Sigmoid colon (tissue), 7 donors: ENCODE results near the gene PCGF3. TPM values are rescaled to one million over a fixed set of nuclear protein-coding genes. Genes with fewer than 3 reads are reported as not detected.

Experiments
- DNase-seq: peaks from one replicate; pipeline ENCODE4 v3.0.0-alpha.2; 2019
- H3K27ac ChIP-seq, 4 donors: fragments of 200-600 bp; sonication (generic); one replicate each; pipeline ENCODE4 v1.5.1; 2016 to 2019; ENCODE audit warnings: mild to moderate bottlenecking in 1 of 4
- H3K27me3 ChIP-seq, 3 donors: fragments of 200-600 bp; sonication (generic); one replicate each; pipeline ENCODE4 v1.5.1; 2019; ENCODE audit warnings: mild to moderate bottlenecking in 1 of 3
- H3K36me3 ChIP-seq, 4 donors: fragments of 200-600 bp; sonication (generic); one replicate each; pipeline ENCODE4 v1.5.1; 2016 to 2019
- H3K4me1 ChIP-seq, 4 donors: fragments of 200-600 bp; sonication (generic); one replicate each; pipeline ENCODE4 v1.5.1; 2017 to 2019
- H3K4me3 ChIP-seq, 4 donors: fragments of 200-600 bp; sonication (generic); one replicate each; pipeline ENCODE4 v1.5.1; 2017 to 2019; ENCODE audit warnings: mild to moderate bottlenecking in 2 of 4, moderate library complexity in 1 of 4
- H3K9me3 ChIP-seq, 4 donors: fragments of 200-600 bp in 3 of 4; sonication (generic) in 3 of 4; one replicate each; pipeline versions ENCODE4 v1.5.1 to v1.6.1; 2013 to 2019
- CTCF ChIP-seq, 4 experiments: fragments of 450-650 bp in 3 of 4; fragments of 200-600 bp in 1 of 4; IDR thresholded peaks; one replicate each; pipeline ENCODE4 v1.5.1; 2016 to 2019; ENCODE audit warnings: antibody characterized with exemption in 4 of 4, mild to moderate bottlenecking in 3 of 4, moderate library complexity in 2 of 4
- EP300 ChIP-seq, 4 donors: sonication (generic); formaldehyde crosslinking; IDR thresholded peaks; one replicate each; pipeline ENCODE4 v1.6.1; 2017; ENCODE audit warnings: antibody characterized with exemption in 4 of 4
- POLR2A ChIP-seq, 2 donors: fragments of 450-650 bp; IDR thresholded peaks; one replicate each; pipeline ENCODE4 v1.6.1; 2016; ENCODE audit warnings: antibody characterized with exemption in 2 of 2, mild to moderate bottlenecking in 2 of 2, moderate library complexity in 2 of 2
- POLR2AphosphoS5 ChIP-seq, 4 donors: sonication (generic); formaldehyde crosslinking; IDR thresholded peaks; one replicate each; pipeline ENCODE4 v1.6.1; 2017; ENCODE audit warnings: antibody characterized with exemption in 4 of 4
- WGBS, 2 donors: extraction: QIAGEN DNeasy Blood & Tissue Kit; methylation state at CpG; one replicate each; pipeline ENCODE4 v1.1.7; 2013; 5-methylcytosine and 5-hydroxymethylcytosine counted together
- intact Hi-C: fragments of 100-400 bp; cut with DNase I; formaldehyde crosslinking; loops from one replicate; pipeline ENCODE4 v1.15.1; 2023
- polyA plus RNA-seq, 3 donors: library from polyadenylated mRNA; stranded (reverse); fragments of 200-250 nt; gene quantifications; one replicate each; pipeline ENCODE4 v1.2.3, GENCODE V29; 2013
- total RNA-seq, 4 donors: library from RNA; depleted of rRNA; stranded (reverse); fragments of >200 nt; gene quantifications; one replicate each; pipeline ENCODE4 v1.1.0, GENCODE V29; 2016
- donor health status: healthy with polysubstance abuse.
- donor health status: Bipolar disorder and iron deficiency.
- donor health status: healthy.

Gene PCGF3
- total and polyA plus RNA-seq, 7 donors = 15.6 to 60.1 (median 29.8) TPM

GRCh38 chr4:781493-782216, 76.0 kb downstream of the PCGF3 start:
- intact Hi-C loops = loop anchor here (2.0 to 5.0 kb wide), 2 partner anchors 109 to 151 kb away; partner anchors contain the start of genes ATP5ME, GAK, MYL5 and TMEM175
- 1% methylated on average over 57 of the region's 57 CpGs for WGBS, 2 donors
- TF ChIP-seq EP300 (IDR thresholded peaks at IDR 0.05) = no peak
- TF ChIP-seq POLR2A (IDR thresholded peaks at IDR 0.05) = peak; percentile 91 to 96
- peak; percentile 97 to 99 (median 98) for TF ChIP-seq POLR2AphosphoS5 (IDR thresholded peaks at IDR 0.05)
- TF ChIP-seq CTCF (IDR thresholded peaks at IDR 0.05) = no peak
- H3K27me3 ChIP-seq = peaks cover 19 to 25% (median 23%) of the 10 kb centered on the region in 3 donors
- H3K9me3 ChIP-seq = no peaks in the 10 kb centered on the region
- peak overlapping the region; percentile 89 to 96 (median 94) for H3K27ac ChIP-seq
- peaks cover 0 to 27% (median 3%) of the 10 kb centered on the region in 4 donors for H3K36me3 ChIP-seq
- DNase-seq = peak; percentile 99
- H3K4me3 ChIP-seq = peak overlapping the region; percentile 74 to 98 (median 92)
- peaks cover 0 to 69% (median 49%) of the 10 kb centered on the region in 4 donors for H3K4me1 ChIP-seq

- H3K4me1 ChIP-seq = peaks cover 0 to 48% (median 39%) of the 10 kb centered on the region in 4 donors
Observed at GRCh38 chr4:784401-785331, 79.0 kb downstream of the PCGF3 start.

GRCh38 chr4:785332-786073, 79.9 kb downstream of the PCGF3 start:
- Histone ChIP-seq H3K4me1 (peaks cover 0 to 40% (median 31%) of the 10 kb centered on the region in 4 donors), H3K27me3 (peaks cover 23 to 58% (median 30%) of the 10 kb centered on the region in 3 donors), H3K9me3 (no peaks in the 10 kb centered on the region), H3K4me3 (peak overlapping the region; percentile 5 to 45 (median 36)), H3K36me3 (no peaks in the 10 kb centered on the region), H3K27ac (peak overlapping the region in 3 of 4 donors; percentile 43 to 73 (median 51))
- intact Hi-C loops = no loop called here
- 6 to 10% methylated on average over 57 of the region's 57 CpGs for WGBS, 2 donors
- peak; percentile 63 for DNase-seq
- TF ChIP-seq CTCF (IDR thresholded peaks at IDR 0.05) = no peak
- TF ChIP-seq POLR2AphosphoS5 (IDR thresholded peaks at IDR 0.05) = no peak
- no peak for TF ChIP-seq POLR2A (IDR thresholded peaks at IDR 0.05)
- TF ChIP-seq EP300 (IDR thresholded peaks at IDR 0.05) = no peak

More at GRCh38 chr4:784401-785331, 79.0 kb downstream of the PCGF3 start:
- Histone ChIP-seq H3K27me3 (peaks cover 23 to 50% (median 30%) of the 10 kb centered on the region in 3 donors), H3K4me3 (no peak overlapping the region), H3K27ac (no peak overlapping the region), H3K9me3 (no peaks in the 10 kb centered on the region), H3K36me3 (peaks cover 0 to under 1% (median 0%) of the 10 kb centered on the region in 4 donors)
- TF ChIP-seq POLR2AphosphoS5 (IDR thresholded peaks at IDR 0.05) = no peak
- no peak for TF ChIP-seq EP300 (IDR thresholded peaks at IDR 0.05)
- TF ChIP-seq POLR2A (IDR thresholded peaks at IDR 0.05) = no peak
- TF ChIP-seq CTCF (IDR thresholded peaks at IDR 0.05) = no peak
- WGBS, 2 donors = 57 to 58% methylated on average over 57 of the region's 57 CpGs
- intact Hi-C loops = loop anchor here (5.0 kb wide), 1 partner anchor 112 kb away; the partner anchor contains the start of genes ATP5ME and MYL5
- DNase-seq = peak; percentile 64

- intact Hi-C loops = no loop called here
- peak overlapping the region; percentile 18 to 73 (median 47) for H3K27ac ChIP-seq
- WGBS, 2 donors = 5 to 7% methylated on average over 72 of the region's 72 CpGs
- DNase-seq = peak; percentile 70
- H3K36me3 ChIP-seq = no peaks in the 10 kb centered on the region
- TF ChIP-seq EP300 (IDR thresholded peaks at IDR 0.05) (no peak), POLR2A (IDR thresholded peaks at IDR 0.05) (no peak), POLR2AphosphoS5 (IDR thresholded peaks at IDR 0.05) (no peak)
- peak overlapping the region; percentile 5 to 45 (median 36) for H3K4me3 ChIP-seq
- no peaks in the 10 kb centered on the region for H3K9me3 ChIP-seq
- peaks cover 0 to 33% (median 26%) of the 10 kb centered on the region in 4 donors for H3K4me1 ChIP-seq
- H3K27me3 ChIP-seq = peaks cover 23 to 63% (median 33%) of the 10 kb centered on the region in 3 donors
Observed at GRCh38 chr4:786074-786741, 80.6 kb downstream of the PCGF3 start.
